ENCODE results near the gene DLGAP5. TPM values are rescaled to one million over a fixed set of nuclear protein-coding genes. Genes with fewer than 3 reads are reported as not detected.

The DLGAP5 gene
- total and polyA plus RNA-seq, 2 of the 13 experiments (the other 11 are each of a cell fraction or from before 2014, with no cell fraction given) = 7.7 to 55.8 TPM

- Histone ChIP-seq H3K4me2 (ENCODE audit: low read depth, low read length) (no peak overlapping the region), H3K4me3 (replicated peaks in 1 of 3; ENCODE audit: insufficient read depth in 1 of 3, low read depth in 2 of 3, low read length in 3 of 3) (no peak overlapping the region), H3K4me1 (ENCODE audit: insufficient read depth, low read length) (peaks cover 49% of the 10 kb centered on the region), H3K27me3 (ENCODE audit: control insufficient read depth in 1 of 2, insufficient read depth in 2 of 2, low read length in 2 of 2) (peaks cover 2 to 14% of the 10 kb centered on the region in 2 experiments; a peak in 3 of 5 replicates), H2AFZ (ENCODE audit: low read length) (no peak overlapping the region), H4K20me1 (ENCODE audit: insufficient read depth, low read length) (no peaks in the 10 kb centered on the region), H3K9ac (ENCODE audit: insufficient read depth, low read depth, low read length) (no peak overlapping the region), H3K36me3 (replicated peaks in 1 of 2; ENCODE audit: control insufficient read depth in 1 of 2, insufficient read depth in 2 of 2, low read length in 2 of 2) (no peaks in the 10 kb centered on the region), H3K79me2 (ENCODE audit: insufficient read depth, low read length) (peaks cover 2% of the 10 kb centered on the region), H3K27ac (ENCODE audit: extremely low read length, insufficient read depth, low read length) (no peak overlapping the region), H3K9me3 (ENCODE audit: low read length) (no peaks in the 10 kb centered on the region)
- ChIA-PET CTCF (ENCODE audit: low intra/inter-chr PET ratio, low total read pairs) (no interaction called here), POLR2A (interaction anchor here (1.0 to 3.1 kb wide), 2 partner anchors 16 to 22 kb away, joined by 4 to 22 read pairs; no protein-coding TSS in a partner anchor)
- intact Hi-C loops (cut with micrococcal nuclease; ENCODE audit: unreplicated experiment) = no loop called here
- in situ Hi-C loops (cut with HindIII; ENCODE audit: extremely low pct_ligation_motif_present, low pct_unique_long_range_greater_than_20kb) = no loop called here
- no TSS peak for BruUV-seq (replicated peaks)
- 83% methylated on average over 8 of the region's 8 CpGs for WGBS (ENCODE audit: low lambda C conversion rate)
- no peak for DNase-seq (ENCODE audit: low spot score)
- ATAC-seq = no peak
- no peak for FAIRE-seq
- TF ChIP-seq KDM4B (CRISPR knock-in tag; IDR thresholded peaks at IDR 0.05) (no peak), ZNF232 (CRISPR knock-in tag; IDR thresholded peaks at IDR 0.05; ENCODE audit: borderline replicate concordance) (no peak), HES4 (CRISPR knock-in tag; IDR thresholded peaks at IDR 0.05; ENCODE audit: borderline replicate concordance) (no peak), ZNF34 (CRISPR knock-in tag; IDR thresholded peaks at IDR 0.05; ENCODE audit: borderline replicate concordance) (no peak), ELF1 (CRISPR knock-in tag; IDR thresholded peaks at IDR 0.05) (no peak), THAP11 (CRISPR knock-in tag; IDR thresholded peaks at IDR 0.05) (no peak), TARDBP (CRISPR knock-in tag; IDR thresholded peaks at IDR 0.05) (no peak), HNF1A (IDR thresholded peaks at IDR 0.05; ENCODE audit: low read depth) (no peak), HNF1A (CRISPR knock-in tag; IDR thresholded peaks at IDR 0.05; ENCODE audit: borderline replicate concordance) (no peak), SPEN (CRISPR knock-in tag; IDR thresholded peaks at IDR 0.05; ENCODE audit: low read depth) (no peak), SMARCC2 (IDR thresholded peaks at IDR 0.05) (no peak), REST (IDR thresholded peaks at IDR 0.05; ENCODE audit: borderline replicate concordance in 1 of 2, low read depth in 1 of 2, low read length in 2 of 2) (no peak)
- TF ChIP-seq, protein P1, sequence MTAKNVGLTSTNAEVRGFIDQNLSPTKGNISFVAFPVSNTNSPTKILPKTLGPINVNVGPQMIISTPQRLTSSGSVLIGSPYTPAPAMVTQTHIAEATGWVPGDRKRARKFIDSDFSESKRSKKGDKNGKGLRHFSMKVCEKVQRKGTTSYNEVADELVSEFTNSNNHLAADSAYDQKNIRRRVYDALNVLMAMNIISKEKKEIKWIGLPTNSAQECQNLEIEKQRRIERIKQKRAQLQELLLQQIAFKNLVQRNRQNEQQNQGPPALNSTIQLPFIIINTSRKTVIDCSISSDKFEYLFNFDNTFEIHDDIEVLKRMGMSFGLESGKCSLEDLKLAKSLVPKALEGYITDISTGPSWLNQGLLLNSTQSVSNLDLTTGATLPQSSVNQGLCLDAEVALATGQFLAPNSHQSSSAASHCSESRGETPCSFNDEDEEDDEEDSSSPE (CRISPR knock-in tag; IDR thresholded peaks at IDR 0.05) = no peak
- TF ChIP-seq, protein P2, sequence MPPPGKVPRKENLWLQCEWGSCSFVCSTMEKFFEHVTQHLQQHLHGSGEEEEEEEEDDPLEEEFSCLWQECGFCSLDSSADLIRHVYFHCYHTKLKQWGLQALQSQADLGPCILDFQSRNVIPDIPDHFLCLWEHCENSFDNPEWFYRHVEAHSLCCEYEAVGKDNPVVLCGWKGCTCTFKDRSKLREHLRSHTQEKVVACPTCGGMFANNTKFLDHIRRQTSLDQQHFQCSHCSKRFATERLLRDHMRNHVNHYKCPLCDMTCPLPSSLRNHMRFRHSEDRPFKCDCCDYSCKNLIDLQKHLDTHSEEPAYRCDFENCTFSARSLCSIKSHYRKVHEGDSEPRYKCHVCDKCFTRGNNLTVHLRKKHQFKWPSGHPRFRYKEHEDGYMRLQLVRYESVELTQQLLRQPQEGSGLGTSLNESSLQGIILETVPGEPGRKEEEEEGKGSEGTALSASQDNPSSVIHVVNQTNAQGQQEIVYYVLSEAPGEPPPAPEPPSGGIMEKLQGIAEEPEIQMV (CRISPR knock-in tag; IDR thresholded peaks at IDR 0.05; ENCODE audit: low read depth) = no peak
These were observed 66.5 kb downstream of the DLGAP5 start for GRCh38 chr14:55124774-55125386.
